Esophagus squamous epithelium (tissue), 4 donors: ENCODE results near the gene FCGR3A.

Source experiments
- CTCF ChIP-seq, 6 experiments: fragments of 450-650 bp in 4 of 6; fragments of 200-600 bp in 2 of 6; sonication (generic) in 2 of 6; IDR thresholded peaks; one replicate each; pipeline ENCODE4 v1.5.1; 2016 to 2019; ENCODE audit warnings: antibody characterized with exemption in 6 of 6, mild to moderate bottlenecking in 4 of 6, moderate library complexity in 4 of 6
- POLR2A ChIP-seq, 4 donors: fragments of 450-650 bp; IDR thresholded peaks; one replicate each; pipeline ENCODE4 v1.6.1; 2017; ENCODE audit warnings: antibody characterized with exemption in 4 of 4, mild to moderate bottlenecking in 4 of 4, moderate library complexity in 3 of 4

- TF ChIP-seq CTCF (IDR thresholded peaks at IDR 0.05) (no peak), POLR2A (IDR thresholded peaks at IDR 0.05) (no peak)
These were observed 43.9 kb downstream of the FCGR3A start for GRCh38 chr1:161505686-161506085.
